ENCODE data around the gene TMEM63C. TPM values are rescaled to one million over a fixed set of nuclear protein-coding genes. Genes with fewer than 3 reads are reported as not detected.
"Not testable (repeated sequence)": the region's sequence is repeated elsewhere in the genome, so short reads cannot be mapped to it uniquely, and the experiment has no call there.

The TMEM63C gene
- polyA plus RNA-seq, 4 donors, result 0.29 to 1.3 (median 0.90) TPM

DNA sequence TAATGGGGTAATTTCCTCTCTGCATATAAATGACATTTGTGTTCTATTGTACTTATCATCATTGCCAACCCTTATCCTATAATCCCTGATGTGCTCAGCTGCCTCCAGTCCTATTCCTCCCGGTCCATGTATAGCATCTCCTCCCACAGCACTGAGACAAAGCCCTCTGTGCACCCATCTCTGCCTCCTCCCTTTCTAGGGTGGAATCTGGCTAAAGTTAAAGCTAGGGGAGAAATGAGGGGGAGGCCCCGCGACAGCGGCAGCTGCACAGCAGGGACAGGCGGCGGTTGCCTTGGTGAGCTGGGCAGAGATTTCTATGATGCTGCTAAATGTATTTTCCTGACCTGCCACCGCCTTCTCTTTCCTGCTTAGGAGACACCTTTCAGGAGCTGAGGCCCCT is 27.2 kb upstream of the TMEM63C start:
- DNase-seq (ENCODE audit: low read depth in 4 of 4, low spot score in 3 of 4), result no peak

DNA sequence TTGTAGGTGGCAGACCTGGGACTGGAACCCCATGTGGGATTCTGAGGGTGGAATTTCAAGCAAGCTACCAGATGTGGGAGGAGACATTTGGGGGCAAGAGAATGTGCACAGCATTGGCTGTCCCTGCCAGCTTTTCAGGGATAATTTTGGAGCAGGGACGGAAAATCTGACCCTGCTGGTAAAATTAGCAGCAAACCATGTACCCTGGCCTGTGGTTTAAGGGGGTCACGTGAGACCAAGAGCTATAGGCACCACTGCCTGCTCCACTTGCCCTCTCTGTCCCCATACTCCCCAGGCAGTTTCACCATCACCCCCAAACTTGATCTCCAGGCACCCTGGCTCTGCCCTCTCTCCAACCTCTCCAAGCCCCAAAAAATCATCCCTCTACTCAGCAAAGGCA is 26.5 kb upstream of the TMEM63C start:
- no peak for DNase-seq (ENCODE audit: low read depth in 4 of 4, low spot score in 3 of 4)

DNA sequence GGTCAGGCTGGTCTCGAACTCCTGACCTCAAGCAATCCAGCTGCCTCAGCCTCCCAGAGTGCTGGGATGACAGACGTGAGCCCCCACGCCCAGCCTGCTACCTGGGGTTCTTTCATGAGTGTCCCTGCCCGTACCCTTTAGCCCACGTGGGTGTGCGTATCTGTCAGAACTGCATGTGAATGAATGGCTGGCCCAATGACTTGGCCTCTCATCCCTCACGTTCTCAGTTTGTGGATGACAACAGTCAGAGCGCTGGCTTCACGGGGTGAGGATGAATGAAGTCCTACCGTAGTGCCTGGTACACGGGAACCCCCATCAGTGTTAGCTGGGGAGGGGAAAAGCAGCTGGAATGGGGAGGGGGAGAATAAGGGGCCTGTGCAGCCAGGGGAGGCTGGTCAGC is 23.9 kb upstream of the TMEM63C start:
- no peak for DNase-seq (ENCODE audit: low read depth in 4 of 4, low spot score in 3 of 4)

DNA sequence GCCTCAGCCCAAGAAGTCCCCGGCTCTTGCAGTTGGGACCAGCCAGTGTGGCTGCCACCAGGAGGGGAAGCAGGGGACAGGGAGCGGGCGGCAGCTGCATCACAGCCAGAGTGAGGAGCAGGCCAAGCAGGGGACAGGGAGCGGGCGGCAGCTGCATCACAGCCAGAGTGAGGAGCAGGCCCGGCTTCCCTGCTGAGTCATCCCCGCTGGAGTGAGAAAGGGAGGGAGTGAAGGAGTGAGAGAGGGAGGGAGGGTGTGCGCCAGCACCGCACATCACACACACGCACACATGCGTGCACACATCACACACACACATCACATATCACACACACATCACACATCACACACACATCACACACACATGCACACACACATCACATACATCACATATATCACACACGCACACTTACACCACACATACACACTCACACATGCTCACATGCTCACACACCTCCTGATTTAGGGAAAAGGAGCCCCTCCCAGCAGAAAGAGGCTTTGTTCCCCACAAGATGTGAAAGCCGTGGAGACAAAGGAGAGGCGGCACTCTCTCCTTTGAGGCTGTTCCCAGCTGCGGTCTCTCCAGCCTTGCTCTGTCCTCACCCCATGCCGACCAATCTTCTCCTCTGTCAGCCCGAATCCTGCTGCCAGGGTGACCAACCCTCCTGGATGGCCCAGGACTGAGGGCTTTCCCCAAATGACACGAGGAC is 23.3 kb upstream of the TMEM63C start:
- DNase-seq (ENCODE audit: low read depth in 4 of 4, low spot score in 3 of 4), result no peak

DNA sequence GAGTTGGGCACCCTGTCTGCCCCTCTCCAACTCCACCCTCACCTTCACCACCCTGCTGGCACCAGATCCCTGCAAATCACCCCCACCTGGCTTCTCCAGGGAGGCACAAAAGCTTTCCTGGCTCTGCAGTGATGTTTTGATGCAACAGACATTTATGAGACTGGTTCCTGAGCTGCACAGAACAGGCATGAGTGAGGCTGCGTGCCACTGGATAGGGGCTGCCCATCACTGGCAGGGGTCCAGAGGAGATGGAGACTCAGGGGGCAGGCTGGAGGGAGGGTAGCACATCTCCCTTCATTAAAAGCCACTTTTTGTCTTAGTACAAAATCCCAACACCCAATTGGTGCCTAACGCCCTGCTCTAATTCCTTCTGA is 22.7 kb upstream of the TMEM63C start:
- no peak for DNase-seq (ENCODE audit: low read depth in 4 of 4, low spot score in 3 of 4)

DNA sequence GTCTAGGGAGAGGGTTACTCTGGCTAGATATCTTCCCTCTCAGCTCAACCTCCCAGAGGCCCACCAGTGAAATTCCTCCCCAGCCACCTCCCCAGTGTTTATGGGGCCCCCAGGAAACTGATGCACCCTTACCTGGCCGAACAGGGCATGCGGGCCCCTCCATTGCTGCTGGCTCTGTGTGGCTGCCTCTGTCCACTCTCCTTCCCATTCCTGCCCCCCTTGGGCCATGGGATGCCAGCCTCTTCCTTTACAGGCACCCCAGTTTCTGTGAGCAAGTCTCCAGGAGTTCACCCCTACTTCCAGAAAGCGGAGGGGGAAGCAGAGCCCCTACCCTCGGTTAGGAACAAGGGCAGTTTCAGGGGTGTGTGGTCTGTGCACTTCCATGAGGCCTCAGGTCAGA is 20.6 kb upstream of the TMEM63C start:
- DNase-seq (ENCODE audit: low read depth in 4 of 4, low spot score in 3 of 4), result no peak

DNA sequence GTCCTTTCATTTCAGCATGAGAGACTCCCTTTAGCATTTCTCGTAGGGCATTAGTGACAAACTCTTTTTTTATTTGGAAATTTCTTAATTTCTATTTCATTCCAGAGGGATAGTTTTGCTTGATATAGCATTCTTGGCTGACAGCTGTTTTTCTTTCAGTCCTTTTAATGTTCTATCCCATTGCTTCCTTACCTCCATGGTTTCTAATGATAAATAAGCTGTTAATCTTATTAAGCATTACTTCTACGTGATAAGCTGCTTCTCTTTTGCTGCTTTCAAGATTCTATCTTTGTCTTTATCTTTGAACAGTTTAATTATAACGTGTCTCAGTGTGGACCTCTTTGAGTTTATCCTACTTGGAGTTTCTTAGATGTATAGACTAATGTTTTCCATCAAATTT is 11.6 kb upstream of the TMEM63C start:
- DNase-seq (ENCODE audit: low read depth in 4 of 4, low spot score in 3 of 4), result no peak

DNA sequence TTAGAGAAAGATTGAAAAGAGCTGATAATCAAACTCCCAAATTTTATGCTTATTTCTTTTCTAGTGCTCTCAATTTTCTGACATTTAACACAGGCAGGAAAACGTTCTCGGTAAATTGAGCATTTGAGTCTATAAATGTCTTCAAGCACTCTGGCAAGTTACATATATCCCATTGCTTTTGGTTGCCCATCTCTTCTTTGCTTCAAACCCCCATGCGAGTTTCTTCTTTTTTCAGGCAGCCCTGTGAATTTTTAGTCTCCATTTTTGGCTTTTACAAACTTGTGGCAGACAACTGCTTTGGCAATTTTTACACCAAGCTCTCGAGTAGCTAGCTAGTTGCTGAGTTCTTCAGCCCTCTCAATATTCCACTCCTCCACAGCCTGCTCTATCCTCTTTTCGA is 8.7 kb upstream of the TMEM63C start:
- DNase-seq (ENCODE audit: low read depth in 4 of 4, low spot score in 3 of 4), result no peak

DNA sequence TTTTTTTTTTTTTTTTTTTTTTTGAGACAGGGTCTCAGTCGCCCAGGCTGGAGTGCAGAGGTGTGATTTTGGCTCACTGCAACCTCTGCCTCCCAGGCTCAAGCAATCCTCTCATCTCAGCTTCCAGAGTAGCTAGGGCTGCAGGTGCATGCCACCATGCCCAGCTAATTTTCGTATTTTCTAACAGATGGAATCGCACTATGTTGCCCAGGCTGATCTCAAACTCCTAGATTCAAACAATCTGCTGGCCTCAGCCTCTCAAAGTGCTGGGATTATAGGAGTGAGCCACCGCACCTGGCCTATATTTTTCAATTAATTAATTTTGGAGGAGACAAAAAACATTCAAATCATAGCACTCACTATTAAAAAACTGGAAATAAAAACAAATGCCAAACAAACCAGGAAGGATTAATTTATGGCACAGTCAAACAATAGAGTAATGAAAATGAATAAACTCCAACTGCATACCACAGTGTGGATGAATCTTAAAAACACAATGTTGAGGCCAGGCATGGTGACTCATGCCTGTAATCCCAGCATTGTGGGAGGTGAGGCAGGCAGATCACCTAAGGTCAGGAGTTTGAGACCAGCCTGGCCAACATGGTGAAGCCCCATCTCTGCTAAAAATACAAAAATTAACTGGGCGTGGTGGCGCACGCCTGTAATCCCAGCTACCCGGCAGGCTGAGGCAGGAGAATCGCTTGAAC is 7.5 kb upstream of the TMEM63C start:
- not testable (repeated sequence) for DNase-seq (ENCODE audit: low read depth in 4 of 4, low spot score in 3 of 4)

DNA sequence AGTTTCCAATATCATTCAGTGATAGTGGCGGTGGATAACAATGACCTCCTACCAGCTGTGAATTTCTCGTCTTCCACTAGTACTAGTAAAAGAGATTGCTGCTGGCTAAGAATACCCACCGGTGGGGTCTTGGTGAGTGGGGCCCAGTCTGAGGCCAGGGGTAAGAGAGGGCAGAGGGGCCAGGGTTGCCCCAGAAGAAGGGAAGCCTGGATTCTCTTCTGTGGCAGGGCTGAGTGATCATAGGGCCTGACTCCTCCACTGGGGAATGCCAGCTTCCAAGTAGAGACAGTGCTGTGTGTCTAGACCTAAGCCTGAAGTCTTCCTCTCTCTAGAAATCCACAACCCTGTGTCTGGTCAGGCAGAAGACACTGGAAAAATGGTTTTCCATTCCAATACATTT is 5.8 kb upstream of the TMEM63C start:
- DNase-seq (ENCODE audit: low read depth in 4 of 4, low spot score in 3 of 4), result no peak

DNA sequence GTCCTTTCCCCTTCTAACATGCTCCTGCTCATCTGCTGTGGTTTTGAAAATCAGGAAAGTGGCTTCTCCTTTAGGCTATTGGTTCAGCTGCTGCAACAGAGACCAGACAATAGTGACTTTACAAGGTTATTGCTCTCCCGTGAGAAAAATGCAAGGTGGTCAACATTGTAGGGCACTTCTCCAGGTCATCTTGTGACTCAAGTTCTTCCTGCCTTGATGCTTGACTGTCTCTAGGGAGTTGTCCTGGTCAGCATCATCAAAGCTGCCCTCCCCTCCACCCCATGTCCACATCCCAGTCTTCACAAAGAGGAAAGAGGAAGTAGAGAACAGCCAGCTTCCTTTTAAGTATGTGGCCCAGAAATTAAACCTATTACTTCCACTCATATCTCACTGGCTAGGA is 3.9 kb upstream of the TMEM63C start:
- no peak for DNase-seq (ENCODE audit: low read depth in 4 of 4, low spot score in 3 of 4)

DNA sequence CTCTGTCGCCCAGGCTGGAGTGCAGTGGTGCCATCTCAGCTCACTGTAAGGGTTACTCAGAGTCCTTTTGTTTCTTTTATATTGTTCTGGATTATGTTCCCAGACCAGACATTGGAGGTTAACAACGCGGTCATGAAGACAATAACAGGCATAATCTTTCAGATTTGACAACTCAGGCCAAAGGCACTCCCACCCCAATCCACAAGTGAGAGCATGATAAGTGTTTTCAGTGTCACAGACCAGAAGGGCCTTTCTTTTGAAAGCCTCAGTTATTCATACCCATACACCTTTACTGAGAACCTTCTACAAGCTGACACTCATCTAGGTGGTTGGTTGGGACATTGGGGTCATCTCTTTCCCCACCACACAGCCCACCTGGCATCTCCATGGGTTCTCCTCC is 2.9 kb upstream of the TMEM63C start:
- DNase-seq (ENCODE audit: low read depth in 4 of 4, low spot score in 3 of 4), result no peak

DNA sequence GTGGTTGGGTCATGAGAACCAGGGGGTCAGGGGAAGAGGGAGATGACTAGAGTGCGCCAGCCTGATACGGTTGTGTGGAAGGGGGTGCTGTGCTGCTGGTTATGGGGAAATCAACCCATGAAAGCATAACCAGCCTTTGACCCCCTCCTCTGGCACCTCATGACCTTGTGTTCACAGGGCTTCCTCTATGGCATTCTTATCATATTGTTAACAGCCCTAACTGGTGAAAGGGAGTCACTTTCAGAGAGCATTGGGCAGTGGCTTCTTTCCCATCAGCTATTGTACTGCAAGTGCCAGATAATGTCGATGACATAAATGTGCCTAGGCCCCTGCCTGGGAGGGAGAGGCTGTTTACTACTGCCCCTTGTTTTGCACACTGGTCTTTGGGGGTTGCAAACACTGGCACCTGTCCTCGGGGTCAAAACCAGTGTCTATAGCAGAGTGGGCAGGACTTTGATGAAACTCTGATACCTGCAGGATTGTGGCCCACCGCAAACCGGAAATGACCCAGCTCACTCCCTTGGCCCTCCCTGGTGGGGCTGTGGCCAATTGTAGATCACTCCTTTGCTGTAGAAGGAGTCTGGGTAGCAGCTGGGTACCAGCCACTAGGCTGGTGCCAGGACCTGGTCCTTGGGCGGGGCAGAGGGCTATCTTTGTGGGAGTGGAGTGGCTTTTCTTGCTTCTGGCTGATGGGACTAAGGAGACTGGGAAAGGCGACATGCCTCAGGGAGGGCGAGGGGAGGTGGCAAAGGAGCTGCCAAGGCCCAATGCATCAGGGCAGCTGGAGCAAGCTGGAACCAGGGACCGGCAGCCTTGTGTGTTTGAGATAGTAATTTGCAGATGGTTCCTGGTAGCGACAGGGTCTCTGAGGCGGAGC is 634 bp upstream of the TMEM63C start:
- no peak for DNase-seq (ENCODE audit: low read depth in 4 of 4, low spot score in 3 of 4)

DNA sequence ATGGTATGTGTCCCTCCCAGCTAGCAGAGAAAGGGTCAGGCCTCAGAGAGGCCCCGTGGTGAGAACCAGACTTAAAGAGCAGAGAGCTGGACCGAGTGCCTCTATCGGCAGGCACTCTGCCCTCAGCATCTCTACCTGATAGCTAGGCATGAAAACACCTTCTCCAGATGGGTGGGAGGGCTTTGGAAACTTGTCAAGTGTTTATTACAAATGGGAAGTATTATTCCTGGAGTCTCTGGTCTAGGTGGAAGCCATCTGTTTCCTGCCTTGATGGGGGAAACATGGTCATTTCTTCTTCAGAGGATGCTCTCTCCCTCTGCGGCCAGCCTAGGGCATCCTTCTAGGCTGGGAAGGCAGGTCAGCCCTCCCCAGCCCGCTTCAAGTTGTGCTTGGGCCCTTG is 2.3 kb downstream of the TMEM63C start:
- no peak for DNase-seq (ENCODE audit: low read depth in 4 of 4, low spot score in 3 of 4)

DNA sequence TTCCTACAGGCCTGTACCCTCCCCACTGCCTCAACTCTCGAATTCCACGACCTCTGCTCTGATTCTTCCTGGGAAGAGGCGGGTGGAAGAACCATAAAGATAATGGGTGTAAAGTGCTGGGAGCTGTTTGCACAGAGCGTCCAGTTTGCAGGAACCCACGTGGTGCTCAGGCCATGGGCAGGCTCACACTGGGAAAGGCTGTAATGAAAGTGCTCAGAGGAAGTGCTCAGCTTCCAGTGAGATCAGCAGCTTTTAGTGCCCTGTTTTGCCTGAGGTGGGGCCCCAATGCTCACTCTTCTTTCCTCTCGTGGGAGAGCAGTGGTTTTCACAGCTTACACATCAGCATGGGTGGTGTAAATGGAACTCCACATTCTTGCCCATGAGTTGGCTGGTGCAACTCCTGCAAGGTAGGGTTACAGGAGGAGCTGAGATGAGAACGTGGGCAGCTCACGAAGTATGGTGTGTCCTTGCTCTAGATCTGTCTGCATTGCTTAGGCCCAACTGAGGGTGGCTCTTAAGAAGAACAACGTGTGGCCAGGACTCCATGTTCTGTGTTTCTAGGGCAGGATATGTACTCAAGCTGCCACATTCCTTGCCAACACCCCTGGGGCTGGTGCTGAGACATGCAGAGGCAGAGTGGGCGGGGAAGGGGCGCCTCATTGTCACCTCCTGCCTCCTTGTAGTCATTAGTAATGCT is 2.9 kb downstream of the TMEM63C start:
- no peak for DNase-seq (ENCODE audit: low read depth in 4 of 4, low spot score in 3 of 4)

DNA sequence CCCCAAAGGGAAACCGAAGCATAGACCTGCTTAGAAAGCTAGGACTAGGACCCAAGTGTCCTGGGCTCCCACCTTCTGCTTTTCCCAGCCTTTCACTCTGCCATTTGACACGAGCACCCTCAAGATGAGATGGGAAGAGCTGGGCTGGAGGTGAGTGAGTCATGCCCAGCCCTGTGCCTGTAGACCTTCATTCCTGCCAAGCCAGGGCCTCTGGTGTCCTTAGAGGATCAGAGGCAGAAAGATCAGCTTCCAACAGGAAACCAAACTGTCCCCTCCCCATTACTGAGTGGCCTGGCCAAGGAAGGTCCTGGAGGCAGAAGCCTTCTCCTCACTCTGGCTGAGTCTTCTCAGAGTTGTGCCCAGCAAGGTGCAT is 3.5 kb downstream of the TMEM63C start:
- no peak for DNase-seq (ENCODE audit: low read depth in 4 of 4, low spot score in 3 of 4)

DNA sequence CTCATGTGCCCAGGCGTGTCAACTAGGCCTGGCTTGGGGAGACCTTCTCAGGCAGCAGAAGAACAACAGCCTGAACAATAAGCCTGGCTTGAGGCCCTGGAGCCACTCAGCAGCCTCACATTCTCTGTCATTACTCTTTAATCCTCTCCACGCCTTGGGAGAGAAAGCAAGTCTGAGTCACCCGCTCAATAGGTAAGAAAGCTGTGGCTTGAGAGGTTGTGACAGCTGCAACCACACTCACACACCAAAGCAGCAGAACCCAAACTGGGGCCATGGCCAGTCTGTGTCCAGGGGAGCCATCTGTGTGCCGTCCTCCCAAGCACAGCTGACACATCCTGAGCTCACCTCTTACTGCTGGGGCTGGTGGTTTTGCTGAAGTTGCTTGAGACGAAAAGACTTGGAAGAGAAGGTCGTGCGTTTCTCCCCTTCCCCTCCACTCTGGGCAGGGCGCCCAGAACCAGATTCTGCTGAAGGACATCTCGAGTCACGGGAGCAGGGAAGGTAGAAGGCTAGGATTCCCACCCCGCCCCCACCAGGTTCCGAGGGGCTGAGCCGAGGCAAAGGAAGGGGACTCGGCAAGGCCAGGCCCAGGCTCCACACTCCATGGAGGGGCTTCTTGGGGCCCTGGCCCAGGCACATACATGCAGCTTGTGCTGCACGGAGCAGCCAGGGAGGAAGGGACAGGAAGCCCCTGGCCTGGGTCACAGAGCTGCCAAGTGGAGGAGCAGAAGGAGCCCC is 5.5 kb downstream of the TMEM63C start:
- no peak for DNase-seq (ENCODE audit: low read depth in 4 of 4, low spot score in 3 of 4)

DNA sequence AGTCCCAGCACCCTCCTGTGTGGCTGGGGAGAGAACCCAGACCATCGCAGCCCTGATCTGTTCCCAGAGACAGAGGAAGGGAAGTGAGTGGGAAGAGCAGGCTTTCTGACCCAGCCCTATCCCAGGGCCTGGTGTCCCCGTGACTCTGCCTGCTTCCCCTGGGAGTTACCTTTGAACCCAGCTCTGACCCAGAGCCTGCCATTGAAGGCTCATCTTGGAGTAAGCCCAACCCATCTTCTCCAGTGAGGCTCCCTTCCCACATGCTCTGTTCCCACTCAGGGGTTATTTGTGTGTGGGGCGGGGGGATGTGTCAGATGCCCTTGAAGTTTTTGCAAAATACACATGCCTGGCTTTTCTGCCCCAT is 6.0 kb downstream of the TMEM63C start:
- DNase-seq (ENCODE audit: low read depth in 4 of 4, low spot score in 3 of 4), result no peak

DNA sequence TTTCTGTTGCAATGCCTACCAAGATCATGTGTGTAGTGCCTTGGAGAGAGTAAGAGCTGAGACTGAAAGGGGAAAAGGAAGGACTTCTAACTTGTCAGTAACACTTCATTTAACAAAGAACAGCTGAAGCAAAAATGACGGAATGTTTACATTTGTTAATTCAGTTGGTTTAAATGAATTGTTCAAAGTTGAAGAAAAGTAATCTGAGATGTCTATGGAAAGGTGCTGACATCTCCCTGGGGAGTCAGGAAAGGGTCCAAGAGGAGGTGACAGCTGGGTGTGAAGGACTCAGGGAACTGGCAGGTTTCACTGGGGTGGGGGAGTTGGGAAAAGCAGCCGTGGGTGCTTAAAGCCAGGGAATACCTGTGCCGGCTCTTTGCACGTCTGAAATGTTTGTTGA is 7.9 kb downstream of the TMEM63C start:
- no peak for DNase-seq (ENCODE audit: low read depth in 4 of 4, low spot score in 3 of 4)

DNA sequence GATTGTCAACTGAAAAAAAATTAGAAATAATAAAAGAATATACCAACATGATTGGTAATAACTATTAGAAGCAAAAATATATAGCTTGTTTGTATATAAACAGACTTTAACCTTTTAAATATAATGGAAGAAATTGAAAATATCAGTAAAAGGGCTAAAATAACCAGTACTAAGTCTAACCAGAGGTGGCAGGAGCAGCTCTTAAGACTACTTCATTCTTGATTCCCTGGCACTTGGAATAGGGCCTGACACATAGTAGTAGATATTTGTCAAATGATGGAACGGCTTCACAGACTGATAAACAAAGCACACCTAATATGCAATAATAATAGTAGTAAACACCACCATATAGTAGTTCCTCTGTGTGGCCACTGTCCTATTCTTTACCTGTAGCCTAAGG is 9.4 kb downstream of the TMEM63C start:
- DNase-seq (ENCODE audit: low read depth in 4 of 4, low spot score in 3 of 4), result no peak

DNA sequence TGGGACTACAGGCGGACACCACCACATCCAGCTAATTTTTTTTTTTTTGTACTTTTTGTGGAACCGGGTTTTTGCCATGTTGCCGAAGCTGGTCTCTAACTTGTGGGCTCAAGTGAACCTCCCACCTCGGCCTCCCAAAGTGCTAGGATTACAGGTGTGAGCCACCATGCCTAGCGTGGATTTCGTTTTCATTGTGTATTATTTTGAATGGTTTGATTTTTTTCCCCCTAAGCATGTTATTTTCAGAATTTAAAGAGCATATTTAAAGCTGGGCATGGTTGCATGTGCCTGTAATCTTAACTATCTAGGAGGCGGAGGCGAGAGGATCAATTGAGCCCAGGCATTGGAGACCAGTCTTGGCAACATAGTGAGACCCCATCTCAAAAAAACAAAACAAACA is 13.1 kb downstream of the TMEM63C start:
- no peak for DNase-seq (ENCODE audit: low read depth in 4 of 4, low spot score in 3 of 4)

Measured in left renal pelvis (tissue), 4 donors.